GM18505 (cell line): ENCODE data around the gene RAB13.

Experiments used
- ATAC-seq: cut with Tn5 transposase; IDR thresholded peaks from one replicate; pipeline ENCODE4 v1.9.1; 2021; ENCODE audit not compliant: unreplicated experiment
- POLR2A ChIP-seq: IDR thresholded peaks from 4 replicates; pipeline ENCODE4 v1.6.1; 2011; ENCODE audit warnings: borderline replicate concordance; ENCODE audit not compliant: insufficient read depth, insufficient read length; ENCODE audit errors: extremely low read depth

RAB13 gene

DNA sequence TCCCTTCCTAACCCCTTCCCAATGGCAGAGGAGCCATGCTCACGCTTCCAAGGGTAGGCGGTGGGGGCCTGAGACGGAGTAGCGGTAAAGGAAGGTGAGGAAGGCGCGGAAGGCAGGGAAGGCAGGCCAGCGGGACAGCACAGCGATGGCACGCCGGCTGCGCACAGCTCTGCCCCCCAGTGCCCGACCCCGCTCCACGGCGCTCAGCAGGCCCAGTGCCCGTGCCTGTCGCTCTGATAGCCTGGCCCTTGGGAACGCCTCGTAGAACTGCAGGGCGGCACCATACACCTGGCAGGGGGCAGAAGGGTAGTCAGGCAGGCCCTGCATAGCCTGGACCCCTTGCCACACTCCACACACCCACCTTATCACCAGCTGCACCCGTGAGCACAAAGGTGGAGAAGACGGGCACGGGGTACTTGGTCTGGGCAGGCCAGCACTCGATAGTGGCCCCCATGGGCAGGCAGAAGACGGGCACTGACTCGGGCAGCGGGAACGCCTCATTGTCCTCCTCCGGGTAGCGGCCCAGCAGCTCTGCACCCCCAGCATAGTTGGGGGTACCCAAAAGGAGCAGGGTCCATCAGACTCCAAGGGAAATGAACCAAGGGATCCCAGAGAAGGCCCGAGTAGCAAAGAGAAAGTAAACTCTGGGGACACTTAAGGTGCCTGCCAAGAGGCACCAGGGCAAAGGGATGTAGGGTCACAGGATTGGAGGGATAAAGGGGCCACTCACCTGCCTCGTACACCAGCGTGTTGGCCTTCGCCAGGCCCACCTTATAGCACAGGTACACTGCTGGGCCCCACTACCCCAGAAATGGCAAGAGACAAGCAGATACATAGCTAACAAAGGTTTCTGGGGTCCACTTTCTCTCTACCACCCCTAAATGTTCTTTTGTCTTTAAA lies 44.1 kb downstream of the RAB13 start:
- no peak for TF ChIP-seq POLR2A
- ATAC-seq, result no peak

DNA sequence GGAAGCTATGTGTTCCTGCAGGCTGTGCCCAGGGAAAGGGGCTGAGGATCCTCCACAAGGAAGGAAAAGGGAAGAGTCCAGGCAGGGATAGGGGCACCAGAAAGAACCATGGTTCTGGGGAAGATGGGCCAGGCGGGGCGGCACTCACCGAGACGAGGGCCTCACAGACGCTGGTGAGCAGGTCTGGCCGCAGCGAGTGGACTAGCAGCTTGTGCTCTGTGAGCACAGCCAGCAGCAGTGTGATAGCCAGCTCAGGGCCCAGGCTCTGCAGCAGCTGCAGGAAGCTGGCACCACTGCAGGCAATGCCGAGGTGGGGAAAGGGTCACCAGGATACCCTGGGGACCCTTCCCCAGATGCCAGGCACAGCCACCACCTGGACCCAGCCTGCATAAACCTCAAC lies 45.4 kb downstream of the RAB13 start:
- ATAC-seq, result no peak
- TF ChIP-seq POLR2A, result no peak

DNA sequence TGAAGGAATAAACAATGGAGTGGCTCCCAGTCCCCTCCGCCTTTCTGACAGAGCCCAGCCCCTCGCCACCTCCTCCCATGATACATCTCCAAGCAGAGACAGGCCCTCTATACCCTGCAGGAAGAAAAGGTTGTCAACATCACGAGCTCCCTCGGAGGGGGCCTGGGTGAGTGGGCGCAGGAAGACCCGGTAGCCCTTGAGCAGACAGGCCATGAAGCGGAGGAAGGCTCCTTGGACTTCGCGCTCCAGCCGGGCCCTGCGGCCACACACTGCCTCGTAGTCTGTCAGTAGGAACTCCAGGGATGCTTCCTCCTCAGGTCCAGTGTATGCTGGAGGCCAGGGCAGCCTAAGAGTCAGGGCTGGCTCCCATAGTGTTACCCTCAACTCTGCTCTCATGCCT lies 46.7 kb downstream of the RAB13 start:
- ATAC-seq, result no peak
- TF ChIP-seq POLR2A, result no peak

DNA sequence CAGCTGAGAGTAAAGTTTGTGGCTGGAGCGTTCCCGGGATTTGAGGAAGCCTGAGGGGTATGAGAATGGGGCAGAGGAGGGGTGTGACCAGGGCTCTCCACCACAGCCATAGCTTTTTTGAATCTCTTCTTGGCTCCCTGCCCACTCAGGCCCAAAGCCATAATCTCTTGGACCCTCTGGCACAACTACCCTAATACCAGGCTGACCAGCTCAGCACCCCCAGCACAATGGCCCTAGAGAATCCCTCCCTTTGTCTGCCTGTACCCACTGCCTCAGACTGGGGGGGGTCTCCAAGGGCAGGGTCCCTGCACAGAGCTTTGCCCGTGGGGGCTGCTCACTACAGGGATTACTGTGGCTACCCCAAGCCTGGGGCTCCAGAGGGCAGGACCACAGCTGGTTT lies 47.1 kb downstream of the RAB13 start:
- TF ChIP-seq POLR2A, result no peak
- no peak for ATAC-seq

DNA sequence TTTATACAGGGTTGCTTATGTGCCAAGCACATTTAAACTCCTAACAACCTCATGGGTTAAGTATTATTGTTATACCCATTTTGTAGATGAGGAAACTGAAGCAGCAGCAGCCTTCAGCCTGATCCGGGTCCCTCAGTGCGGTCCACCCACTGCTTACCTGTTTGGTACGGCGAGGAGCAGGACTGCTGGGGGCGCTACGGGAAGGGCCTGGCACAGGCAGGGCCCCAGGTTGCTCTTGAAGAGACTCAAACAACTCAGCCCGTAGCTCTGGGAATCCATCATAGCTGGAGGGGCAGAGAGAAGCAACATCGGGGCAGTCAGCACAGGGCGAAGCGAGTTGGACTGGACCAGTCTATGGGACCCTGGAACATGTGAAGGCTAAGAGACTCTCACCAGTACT lies 48.8 kb downstream of the RAB13 start:
- no peak for ATAC-seq
- no peak for TF ChIP-seq POLR2A

DNA sequence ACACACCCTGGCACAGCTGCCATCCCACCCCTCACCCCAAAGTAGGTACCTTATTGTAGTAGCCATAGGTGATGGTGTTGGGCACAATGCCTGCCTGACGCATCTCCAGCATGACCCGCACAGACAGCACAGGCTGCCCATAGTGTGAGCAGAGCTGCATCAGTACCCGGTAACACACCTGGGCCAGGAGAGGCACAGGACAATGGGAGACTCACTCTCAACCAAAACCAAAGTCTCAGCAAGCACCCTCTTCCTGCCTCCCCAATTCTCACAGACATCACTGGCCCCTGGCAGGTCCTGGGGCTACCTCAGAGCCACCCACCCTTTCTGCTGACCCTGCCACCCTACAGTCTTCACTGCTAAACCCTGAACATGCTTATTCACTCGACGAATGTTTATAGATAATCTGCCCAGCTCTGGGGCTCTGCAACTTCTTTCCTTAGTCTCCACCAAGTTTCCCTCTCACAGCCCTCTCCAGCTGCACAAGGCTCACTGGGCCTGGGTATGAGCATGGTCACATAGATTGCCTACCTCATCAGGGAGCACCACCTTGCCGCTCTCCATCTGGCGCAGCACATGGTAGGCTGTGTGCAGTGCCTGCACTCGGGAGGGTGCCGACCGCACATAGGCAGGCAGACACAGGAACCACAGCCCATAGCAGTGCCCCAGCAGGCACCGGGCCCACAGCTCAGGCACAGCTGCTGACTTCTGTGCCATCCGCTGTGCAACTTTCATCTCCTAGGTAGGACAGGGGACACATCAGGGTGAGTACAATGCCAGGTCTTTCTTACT lies 49.9 kb downstream of the RAB13 start:
- TF ChIP-seq POLR2A, result no peak
- ATAC-seq, result no peak

DNA sequence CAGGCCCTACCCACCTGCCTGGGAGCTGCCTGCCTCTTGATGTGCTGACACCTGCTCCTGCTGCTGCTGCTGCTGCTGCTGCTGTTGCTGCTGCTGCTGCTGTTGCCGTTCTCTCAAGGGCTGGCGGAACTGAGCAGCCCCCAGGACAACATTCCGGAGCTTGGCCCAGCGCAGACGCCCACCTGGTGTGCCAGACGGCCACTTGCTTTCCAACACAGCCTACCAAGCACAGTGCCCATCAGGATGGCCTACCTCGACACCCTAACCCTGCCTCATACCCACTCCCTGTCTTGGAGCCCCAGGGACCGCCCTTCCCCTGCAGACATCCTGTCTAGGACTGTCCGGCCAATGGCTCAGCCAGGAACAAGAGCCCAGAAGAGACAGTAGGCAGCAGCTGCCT lies 51.4 kb downstream of the RAB13 start:
- no peak for TF ChIP-seq POLR2A
- ATAC-seq, result no peak

DNA sequence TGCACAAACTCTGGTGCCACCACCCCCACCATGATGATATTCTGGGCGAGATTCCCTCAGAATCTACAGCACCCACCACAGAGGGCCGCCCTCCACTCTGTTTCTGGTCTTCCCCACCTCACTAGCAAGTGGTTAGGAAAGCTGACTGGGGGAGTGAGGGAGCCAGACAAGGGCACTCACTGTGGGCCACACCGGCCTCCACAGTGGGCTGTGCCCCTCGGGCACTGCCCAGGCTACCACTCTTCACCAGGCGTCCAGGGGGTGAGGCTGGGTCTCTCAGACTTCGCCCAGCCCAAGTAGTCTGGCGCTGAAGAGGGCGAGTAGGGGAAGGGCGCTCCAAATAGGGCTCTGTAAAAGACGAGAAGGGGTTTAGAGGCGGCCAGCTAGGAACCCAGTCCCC lies 52.2 kb downstream of the RAB13 start:
- ATAC-seq, result no peak
- TF ChIP-seq POLR2A, result no peak

DNA sequence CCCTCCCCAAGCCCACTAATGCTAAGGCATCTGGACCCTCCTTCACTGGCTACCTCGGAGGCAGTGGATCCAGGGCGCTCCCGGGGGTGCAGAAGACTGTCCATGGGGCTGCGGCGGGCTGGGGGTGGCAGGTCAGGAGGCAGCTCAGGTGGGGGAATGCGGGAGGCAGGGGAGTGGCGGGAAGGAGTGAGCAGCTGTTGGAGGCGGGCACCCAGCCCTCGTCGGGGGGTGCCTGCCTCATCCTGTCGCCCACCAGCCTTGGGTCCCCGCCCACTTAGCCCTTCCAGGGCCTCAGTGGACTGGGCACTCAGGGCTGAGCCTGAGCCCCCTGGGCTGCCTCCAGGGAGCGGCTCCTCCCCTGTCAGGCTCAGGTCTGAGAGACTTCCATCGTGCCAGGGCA lies 52.7 kb downstream of the RAB13 start:
- TF ChIP-seq POLR2A, result no peak
- ATAC-seq, result no peak

DNA sequence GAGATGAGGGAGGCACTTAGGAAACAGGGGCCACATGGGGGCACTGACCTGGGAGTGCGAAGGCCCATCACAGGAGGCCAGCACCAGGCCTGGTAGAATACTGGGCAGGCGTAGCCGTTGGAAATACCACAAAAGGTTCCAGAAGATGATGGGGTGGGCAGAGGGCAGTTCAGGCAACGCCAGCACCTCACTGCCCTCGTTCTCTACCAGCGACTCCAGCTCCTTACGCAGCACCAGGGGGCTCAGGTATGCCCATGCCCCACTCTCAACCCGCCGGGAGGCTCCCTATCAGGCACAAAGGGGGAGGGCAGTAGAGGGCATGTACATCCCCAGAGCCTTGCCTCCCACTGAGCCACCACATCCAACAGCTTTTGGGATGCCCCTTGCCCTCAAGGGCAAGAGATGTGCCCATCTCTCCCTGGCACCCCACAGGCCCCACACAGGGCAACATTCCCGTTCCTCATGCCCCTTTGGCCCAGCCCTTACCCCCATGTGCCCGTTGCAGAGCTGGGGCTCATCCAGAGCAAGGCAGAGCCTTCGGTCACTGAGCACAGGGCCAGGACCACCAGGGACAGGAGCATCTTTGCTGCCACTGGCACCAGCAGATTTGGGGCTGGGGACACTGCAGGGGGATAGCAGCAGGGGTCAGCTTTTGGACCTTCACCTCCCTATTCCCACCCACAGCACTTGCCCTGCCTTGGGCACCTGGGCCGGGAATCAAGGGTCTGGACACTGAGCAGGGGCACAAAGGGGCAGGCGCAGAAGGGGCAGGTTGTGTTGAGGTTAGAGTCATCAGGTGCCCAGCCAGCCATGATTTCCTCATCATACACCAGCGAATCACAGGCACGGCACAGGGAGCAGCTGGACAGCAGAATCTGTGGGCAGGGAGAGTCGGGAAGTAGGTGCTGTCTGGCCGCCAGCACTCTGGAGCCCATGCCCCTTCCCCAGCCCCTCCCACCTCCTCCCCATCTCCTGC lies 53.7 kb downstream of the RAB13 start:
- ATAC-seq, result no peak
- no peak for TF ChIP-seq POLR2A
